ENCODE measurements around the gene RBFOX1. TPM values are rescaled to one million over a fixed set of nuclear protein-coding genes. Genes with fewer than 3 reads are reported as not detected.

RBFOX1 gene
- total and polyA plus RNA-seq, 2 donors (not counting 1 experiment from before 2014, with no cell fraction given) = not detected

DNA sequence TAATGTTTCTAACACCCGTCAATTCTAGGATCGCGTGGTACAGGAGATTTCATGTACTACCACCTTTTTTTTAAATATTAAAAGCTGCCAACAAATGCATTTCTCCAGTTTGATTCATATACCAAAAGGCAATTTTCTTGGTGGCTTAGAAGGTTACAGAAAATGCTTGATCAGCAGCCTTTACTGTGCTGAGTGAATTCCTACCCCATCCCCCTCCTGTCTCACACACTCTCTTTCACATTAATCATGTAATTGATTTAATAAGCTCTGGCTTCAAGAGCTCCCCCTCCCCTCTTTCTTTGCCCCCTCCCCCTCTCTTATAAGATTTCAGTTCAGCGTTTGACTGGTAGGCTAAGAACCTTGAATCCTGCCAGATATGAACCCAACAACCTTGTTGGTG lies 110.5 kb downstream of the RBFOX1 start:
- no peaks in the 10 kb centered on the region for H4K20me1 ChIP-seq (ENCODE audit: control insufficient read depth, insufficient read depth, low read length, poor library complexity, severe bottlenecking)
- Mint-ChIP-seq H3K4me1 (no peaks in the 10 kb centered on the region), H3K27ac (no peak overlapping the region), H3K4me3 (no peak overlapping the region), H3K27me3 (no peaks in the 10 kb centered on the region), H3K9me3 (ENCODE audit: insufficient read depth) (peaks cover 5% of the 10 kb centered on the region)
- no peak overlapping the region for H3K27ac ChIP-seq (ENCODE audit: low read length in 2 of 2)
- H3K36me3 ChIP-seq (replicated peaks in 1 of 2; ENCODE audit: control extremely low read depth in 1 of 2, control insufficient read depth in 1 of 2, extremely low read depth in 1 of 2, insufficient read depth in 2 of 2, low read length in 1 of 2) = no peaks in the 10 kb centered on the region
- ATAC-seq (ENCODE audit: low read depth) = no peak
- no CpG with 5 or more reads among the region's 4 CpGs for WGBS (ENCODE audit: insufficient coverage)
- no peak overlapping the region for H3K4me2 ChIP-seq (replicated peaks; ENCODE audit: low read depth, low read length, poor library complexity, severe bottlenecking)
- POLR2A ChIA-PET = no interaction called here
- TF ChIP-seq EZH2 (IDR thresholded peaks at IDR 0.05; ENCODE audit: borderline replicate concordance, insufficient read depth, low read depth, low read length, poor library complexity, severe bottlenecking) = no peak
- TF ChIP-seq, protein P1, sequence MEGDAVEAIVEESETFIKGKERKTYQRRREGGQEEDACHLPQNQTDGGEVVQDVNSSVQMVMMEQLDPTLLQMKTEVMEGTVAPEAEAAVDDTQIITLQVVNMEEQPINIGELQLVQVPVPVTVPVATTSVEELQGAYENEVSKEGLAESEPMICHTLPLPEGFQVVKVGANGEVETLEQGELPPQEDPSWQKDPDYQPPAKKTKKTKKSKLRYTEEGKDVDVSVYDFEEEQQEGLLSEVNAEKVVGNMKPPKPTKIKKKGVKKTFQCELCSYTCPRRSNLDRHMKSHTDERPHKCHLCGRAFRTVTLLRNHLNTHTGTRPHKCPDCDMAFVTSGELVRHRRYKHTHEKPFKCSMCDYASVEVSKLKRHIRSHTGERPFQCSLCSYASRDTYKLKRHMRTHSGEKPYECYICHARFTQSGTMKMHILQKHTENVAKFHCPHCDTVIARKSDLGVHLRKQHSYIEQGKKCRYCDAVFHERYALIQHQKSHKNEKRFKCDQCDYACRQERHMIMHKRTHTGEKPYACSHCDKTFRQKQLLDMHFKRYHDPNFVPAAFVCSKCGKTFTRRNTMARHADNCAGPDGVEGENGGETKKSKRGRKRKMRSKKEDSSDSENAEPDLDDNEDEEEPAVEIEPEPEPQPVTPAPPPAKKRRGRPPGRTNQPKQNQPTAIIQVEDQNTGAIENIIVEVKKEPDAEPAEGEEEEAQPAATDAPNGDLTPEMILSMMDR (IDR thresholded peaks at IDR 0.05) = no peak
- no peak overlapping the region for H3K9ac ChIP-seq (ENCODE audit: low read length)
- H3K27me3 ChIP-seq (replicated peaks in 1 of 4; ENCODE audit: control extremely low read depth in 1 of 4, control insufficient read depth in 3 of 4, insufficient read depth in 4 of 4, low read length in 3 of 4) = no peaks in the 10 kb centered on the region
- H3K9me3 ChIP-seq (ENCODE audit: control extremely low read depth in 1 of 3, control insufficient read depth in 2 of 3, insufficient read depth in 1 of 3, low read length in 2 of 3) = peaks cover 0 to 14% (median 0%) of the 10 kb centered on the region in 3 donors
- no peak overlapping the region for H3K4me3 ChIP-seq (ENCODE audit: control extremely low read depth in 1 of 5, extremely low read depth in 1 of 5, insufficient read depth in 1 of 5, low read depth in 2 of 5, low read length in 4 of 5)
- CTCF ChIA-PET = no interaction called here
- intact Hi-C loops (cut with micrococcal nuclease) = no loop called here
- no peak for DNase-seq
- no peak overlapping the region for H2AFZ ChIP-seq (ENCODE audit: insufficient read depth, low read depth, low read length, poor library complexity, severe bottlenecking)
- no peaks in the 10 kb centered on the region for H3K79me2 ChIP-seq (ENCODE audit: control insufficient read depth, insufficient read depth, low read length)
- H3K4me1 ChIP-seq (ENCODE audit: control insufficient read depth in 2 of 2, insufficient read depth in 2 of 2, low read length in 2 of 2) = no peaks in the 10 kb centered on the region

DNA sequence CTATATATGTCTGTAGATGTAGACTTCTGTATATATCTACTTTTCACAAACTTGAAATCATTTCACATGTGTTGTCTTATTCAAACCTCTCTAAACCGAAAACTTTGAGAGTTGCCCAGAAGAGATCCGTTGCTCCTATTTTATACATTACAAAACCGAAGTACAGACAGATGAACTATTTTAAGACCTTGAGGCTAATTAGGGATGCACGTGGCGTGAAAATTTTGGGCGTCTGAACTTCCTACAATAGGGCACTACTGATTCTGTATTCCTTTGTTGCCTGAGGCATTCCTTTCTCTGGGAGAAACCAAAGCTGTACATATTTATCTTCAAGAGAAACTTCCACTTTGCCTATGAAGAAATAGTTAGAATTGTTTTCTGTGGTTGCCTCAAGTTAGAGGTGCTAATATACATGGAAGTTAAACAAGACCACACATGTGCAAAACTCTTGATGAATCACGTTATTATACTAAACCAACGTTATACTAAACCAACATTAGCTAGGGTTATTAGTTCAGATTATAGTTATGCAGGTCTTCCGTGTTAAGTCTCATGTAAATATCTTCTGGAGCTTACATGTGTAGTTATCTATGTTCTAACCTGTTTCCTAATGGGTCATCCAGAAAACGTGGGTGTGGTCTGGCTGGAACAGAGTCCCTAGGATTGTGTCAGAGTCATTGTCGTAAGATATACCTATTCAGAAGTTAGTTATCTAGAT lies 111.2 kb downstream of the RBFOX1 start:
- H3K4me3 Mint-ChIP-seq = no peak overlapping the region
- Histone ChIP-seq H3K4me3 (ENCODE audit: control extremely low read depth in 1 of 5, extremely low read depth in 1 of 5, insufficient read depth in 1 of 5, low read depth in 2 of 5, low read length in 4 of 5) (no peak overlapping the region), H3K36me3 (replicated peaks in 1 of 2; ENCODE audit: control extremely low read depth in 1 of 2, control insufficient read depth in 1 of 2, extremely low read depth in 1 of 2, insufficient read depth in 2 of 2, low read length in 1 of 2) (no peaks in the 10 kb centered on the region), H3K27me3 (replicated peaks in 1 of 4; ENCODE audit: control extremely low read depth in 1 of 4, control insufficient read depth in 3 of 4, insufficient read depth in 4 of 4, low read length in 3 of 4) (no peaks in the 10 kb centered on the region), H3K4me1 (ENCODE audit: control insufficient read depth in 2 of 2, insufficient read depth in 2 of 2, low read length in 2 of 2) (no peaks in the 10 kb centered on the region), H3K9me3 (ENCODE audit: control extremely low read depth in 1 of 3, control insufficient read depth in 2 of 3, insufficient read depth in 1 of 3, low read length in 2 of 3) (peaks cover 0 to 12% (median 0%) of the 10 kb centered on the region in 3 donors), H3K9ac (ENCODE audit: low read length) (no peak overlapping the region), H3K4me2 (replicated peaks; ENCODE audit: low read depth, low read length, poor library complexity, severe bottlenecking) (no peak overlapping the region), H3K79me2 (ENCODE audit: control insufficient read depth, insufficient read depth, low read length) (no peaks in the 10 kb centered on the region), H3K27ac (ENCODE audit: low read length in 2 of 2) (no peak overlapping the region), H4K20me1 (ENCODE audit: control insufficient read depth, insufficient read depth, low read length, poor library complexity, severe bottlenecking) (no peaks in the 10 kb centered on the region), H2AFZ (ENCODE audit: insufficient read depth, low read depth, low read length, poor library complexity, severe bottlenecking) (no peak overlapping the region)
- no peaks in the 10 kb centered on the region for H3K27me3 Mint-ChIP-seq
- intact Hi-C loops (cut with micrococcal nuclease) = no loop called here
- CTCF ChIA-PET = no interaction called here
- WGBS (ENCODE audit: insufficient coverage) = 67% methylated on average over 5 of the region's 11 CpGs
- POLR2A ChIA-PET = no interaction called here
- H3K4me1 Mint-ChIP-seq = no peaks in the 10 kb centered on the region
- TF ChIP-seq EZH2 (IDR thresholded peaks at IDR 0.05; ENCODE audit: borderline replicate concordance, insufficient read depth, low read depth, low read length, poor library complexity, severe bottlenecking) = no peak
- TF ChIP-seq, protein P1 (IDR thresholded peaks at IDR 0.05) = no peak
- DNase-seq (no peak), ATAC-seq (ENCODE audit: low read depth) (no peak)
- peaks cover 5% of the 10 kb centered on the region for H3K9me3 Mint-ChIP-seq (ENCODE audit: insufficient read depth)
- no peak overlapping the region for H3K27ac Mint-ChIP-seq
